Activated naive CD4-positive, alpha-beta T cell treated with anti-CD3 and anti-CD28 coated beads for 36 hours (primary cell): ENCODE data around the gene SLC22A17. TPM values are rescaled to one million over a fixed set of nuclear protein-coding genes. Genes with fewer than 3 reads are reported as not detected.

ENCODE experiments used
- CTCF ChIA-PET: fragments of 350-600 bp; sonication (Branson Sonifier 250); formaldehyde crosslinking; loops from one replicate; lab custom pipeline; 2021; ENCODE audit warnings: antibody characterized with exemption; lab: Charles Lee
- DNase-seq: peaks from one replicate; pipeline ENCODE4 v3.0.0-alpha.2; 2020
- H3K27ac Mint-ChIP-seq: one replicate; pipeline ENCODE4 v1.8.0; 2021; ENCODE audit warnings: mild to moderate bottlenecking, mixed read lengths
- H3K27me3 Mint-ChIP-seq: one replicate; pipeline ENCODE4 v1.8.0; 2021; ENCODE audit warnings: low read depth, mixed read lengths
- H3K36me3 Mint-ChIP-seq: one replicate; pipeline ENCODE4 v1.8.0; 2021; ENCODE audit warnings: low read depth, mixed read lengths
- H3K4me1 Mint-ChIP-seq: one replicate; pipeline ENCODE4 v1.8.0; 2021; ENCODE audit warnings: low read depth, mixed read lengths
- H3K4me3 Mint-ChIP-seq: one replicate; pipeline ENCODE4 v1.8.0; 2021; ENCODE audit warnings: mild to moderate bottlenecking, moderate library complexity, mixed read lengths
- H3K9me3 Mint-ChIP-seq: one replicate; pipeline ENCODE4 v1.8.0; 2021; ENCODE audit warnings: mixed read lengths
- intact Hi-C: fragments of 100-400 bp; cut with micrococcal nuclease; formaldehyde crosslinking; loops from one replicate; pipeline ENCODE4 v1.15.1; 2023
- total RNA-seq, 2 experiments: library from RNA; stranded (reverse); gene quantifications; one replicate each; pipeline ENCODE4 v1.2.3, GENCODE V29; 2021

SLC22A17 gene
- total RNA-seq, 2 experiments from 2014 or later: 3.5 to 4.8 TPM

DNA sequence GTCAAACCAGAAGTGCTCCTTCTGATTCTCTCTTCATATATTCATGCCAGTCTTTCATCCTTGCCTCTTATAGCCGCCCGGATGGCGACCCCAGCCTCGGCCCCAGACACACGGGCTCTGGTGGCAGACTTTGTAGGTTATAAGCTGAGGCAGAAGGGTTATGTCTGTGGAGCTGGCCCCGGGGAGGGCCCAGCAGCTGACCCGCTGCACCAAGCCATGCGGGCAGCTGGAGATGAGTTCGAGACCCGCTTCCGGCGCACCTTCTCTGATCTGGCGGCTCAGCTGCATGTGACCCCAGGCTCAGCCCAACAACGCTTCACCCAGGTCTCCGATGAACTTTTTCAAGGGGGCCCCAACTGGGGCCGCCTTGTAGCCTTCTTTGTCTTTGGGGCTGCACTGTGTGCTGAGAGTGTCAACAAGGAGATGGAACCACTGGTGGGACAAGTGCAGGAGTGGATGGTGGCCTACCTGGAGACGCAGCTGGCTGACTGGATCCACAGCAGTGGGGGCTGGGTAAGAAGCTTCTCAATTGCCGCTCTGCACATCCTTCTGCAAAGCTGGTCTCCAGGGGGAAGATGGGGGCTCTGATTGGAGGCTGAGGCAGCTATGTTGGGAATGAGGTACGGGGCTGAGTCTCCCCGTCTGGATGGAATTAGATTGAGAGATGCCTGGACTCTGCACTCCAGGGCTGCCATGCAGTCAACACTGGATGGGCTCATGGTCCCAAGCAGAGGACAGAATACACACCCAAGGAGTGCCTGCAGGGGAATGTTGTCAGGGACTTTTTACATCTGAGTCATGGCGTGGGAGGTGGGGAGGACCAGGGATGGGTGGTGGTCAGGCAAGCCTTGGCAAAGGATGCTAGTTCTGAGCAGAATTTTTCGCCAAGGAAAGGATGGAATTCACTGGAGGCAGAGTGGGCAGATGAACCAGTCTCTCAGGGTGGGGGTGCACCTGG lies 44.7 kb downstream of the SLC22A17 start:
- Mint-ChIP-seq H3K27ac (no peak overlapping the region), H3K4me3 (no peak overlapping the region), H3K9me3 (no peaks in the 10 kb centered on the region), H3K4me1 (peaks cover 3% of the 10 kb centered on the region), H3K36me3 (no peaks in the 10 kb centered on the region), H3K27me3 (peaks cover 26% of the 10 kb centered on the region)
- DNase-seq: no peak
- intact Hi-C loops: loop anchor here (10.0 kb wide), 1 partner anchor 807 kb away; the partner anchor contains the start of genes DCAF11 and NRL
- CTCF ChIA-PET: interaction anchor here (1.4 to 1.5 kb wide), 3 partner anchors 13 to 231 kb away, joined by 3 to 5 read pairs (median 4); no protein-coding TSS in a partner anchor

DNA sequence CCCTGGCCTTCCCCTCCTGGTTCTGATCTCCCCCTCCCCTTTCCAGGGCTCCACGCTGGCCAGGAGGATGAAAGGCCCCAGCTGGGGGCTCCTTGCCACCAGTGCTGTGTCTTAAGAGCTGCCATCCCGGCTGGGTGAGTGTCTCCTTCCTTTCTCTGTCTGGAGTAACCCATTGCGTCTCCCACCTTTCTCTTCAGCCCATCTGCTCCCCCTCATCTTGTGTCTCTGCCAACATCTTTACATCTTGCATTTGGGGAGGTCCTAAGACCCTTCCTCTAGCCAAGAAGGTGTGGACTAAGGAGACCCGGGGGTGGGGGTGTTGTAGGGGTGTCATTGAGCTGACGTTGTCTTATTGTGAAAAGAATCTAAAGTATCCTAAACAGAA lies 45.5 kb downstream of the SLC22A17 start:
- intact Hi-C loops: loop anchor here (10.0 kb wide), 1 partner anchor 808 kb away; the partner anchor contains the start of genes DCAF11 and NRL
- no peak overlapping the region for H3K27ac Mint-ChIP-seq

DNA sequence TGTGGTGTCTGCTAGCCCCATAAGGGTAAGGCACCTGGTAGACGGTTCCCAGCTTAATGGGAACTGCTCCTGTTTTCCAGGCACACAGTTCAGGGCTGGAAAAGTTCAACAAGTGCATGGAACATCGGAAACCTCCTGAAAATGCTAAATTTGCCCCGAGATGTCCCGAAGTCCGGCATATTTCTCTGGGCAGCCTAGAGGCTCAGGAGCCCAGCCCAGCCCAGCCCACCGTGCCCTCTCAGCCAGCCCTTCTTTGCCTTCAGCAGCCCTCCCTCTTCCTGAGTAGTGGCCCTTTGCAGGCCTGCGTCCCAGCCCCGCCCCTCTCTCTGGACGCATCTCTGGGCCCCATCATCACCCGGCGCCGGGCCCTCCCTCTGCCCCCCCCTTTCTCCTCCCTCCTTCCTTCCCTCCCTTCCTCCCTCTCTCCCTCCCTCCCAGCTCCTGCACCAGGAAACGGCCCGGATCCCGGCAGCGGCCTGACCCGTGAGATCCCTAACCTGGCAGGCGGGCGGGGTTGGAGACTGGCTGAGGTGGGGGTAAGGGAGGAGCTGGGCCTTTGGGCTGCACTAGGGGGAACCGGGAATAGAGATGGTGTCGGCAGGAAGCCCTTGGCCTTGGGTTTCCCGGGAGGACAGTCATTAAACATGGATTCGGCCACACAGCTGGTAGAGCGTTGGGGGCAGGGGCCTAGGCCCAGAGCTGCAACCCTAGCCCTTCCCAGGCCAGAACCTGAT lies 46.1 kb downstream of the SLC22A17 start, which contains the start of gene BCL2L2:
Gene BCL2L2 (plus strand): TSS at position 422 of the 734 bp plus-strand sequence. CDS start 935 bp downstream, outside the sequence.
- peaks cover 3% of the 10 kb centered on the region for H3K4me1 Mint-ChIP-seq
- H3K9me3 Mint-ChIP-seq: no peaks in the 10 kb centered on the region
- CTCF ChIA-PET: interaction anchor here (0.5 to 1.9 kb wide), 7 partner anchors 11 to 230 kb away, joined by 3 to 5 read pairs (median 4); partner anchors contain the start of genes ACIN1 and C14orf119
- peaks cover 26% of the 10 kb centered on the region for H3K27me3 Mint-ChIP-seq
- H3K4me3 Mint-ChIP-seq: peak within 1 kb of the TSS; percentile 10
- H3K27ac Mint-ChIP-seq: no peak within 1 kb of the TSS
- no peaks in the 10 kb centered on the region for H3K36me3 Mint-ChIP-seq
- peak; percentile 30 for DNase-seq
- intact Hi-C loops: loop anchor here (10.0 kb wide), 1 partner anchor 808 kb away; the partner anchor contains the start of genes DCAF11 and NRL

More for the DNA sequence above, 45.5 kb downstream of the SLC22A17 start:
- CTCF ChIA-PET: interaction anchor here (1.4 to 1.9 kb wide), 4 partner anchors 12 to 230 kb away, joined by 3 to 5 read pairs (median 4); no protein-coding TSS in a partner anchor
- H3K27me3 Mint-ChIP-seq: peaks cover 26% of the 10 kb centered on the region
- peaks cover 3% of the 10 kb centered on the region for H3K4me1 Mint-ChIP-seq
- DNase-seq: no peak
- H3K36me3 Mint-ChIP-seq: no peaks in the 10 kb centered on the region
- H3K4me3 Mint-ChIP-seq: peak overlapping the region; percentile 10
- no peaks in the 10 kb centered on the region for H3K9me3 Mint-ChIP-seq

DNA sequence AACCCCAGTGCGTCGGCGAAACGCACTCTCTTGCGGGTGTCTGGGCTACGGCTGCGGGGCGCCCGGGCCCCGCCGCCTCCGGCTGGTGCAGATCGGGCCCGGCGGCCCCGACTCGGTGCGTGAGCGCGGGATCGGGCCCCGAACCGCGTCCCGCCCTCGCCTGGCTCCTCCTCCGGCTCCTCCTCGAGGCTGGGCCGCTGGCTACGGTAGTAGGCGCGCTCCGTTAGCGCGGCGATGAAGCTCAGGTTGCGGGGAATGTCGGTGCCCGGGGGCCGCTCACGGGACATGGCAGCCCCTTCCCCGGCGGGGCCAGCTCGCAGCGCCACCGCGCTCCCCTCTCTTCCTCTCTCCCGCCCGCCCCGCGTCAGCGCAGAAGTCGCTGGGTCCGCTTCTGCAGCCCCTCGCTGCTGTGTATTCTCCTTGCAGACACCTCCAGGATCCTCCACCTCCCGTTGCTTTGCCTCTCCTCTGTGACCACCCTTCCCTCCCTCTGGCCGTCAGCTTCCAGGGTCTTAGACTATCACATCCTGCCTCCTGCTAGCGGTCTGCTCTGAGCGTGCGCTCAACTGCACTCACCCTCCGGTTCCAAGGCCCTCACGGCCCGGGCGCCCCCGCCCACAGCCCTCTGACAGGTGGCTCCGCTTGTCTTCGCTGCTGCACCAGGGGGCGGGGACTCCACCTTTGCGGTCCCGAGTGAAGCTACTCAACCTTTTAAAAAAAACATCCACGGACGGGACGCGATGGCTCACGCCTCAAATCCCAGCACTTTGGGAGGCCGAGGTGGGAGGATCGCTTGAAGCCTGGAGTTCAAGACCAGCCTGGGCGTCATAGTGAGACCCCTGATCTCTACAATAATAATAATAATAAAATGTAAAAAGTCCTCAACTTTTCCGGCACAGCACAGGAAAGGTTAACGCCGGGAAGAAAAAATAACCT lies 50.1 kb downstream of the SLC22A17 start, which contains the start of gene PPP1R3E:
Gene PPP1R3E (minus strand): TSS at position 570 of the 936 bp plus-strand sequence. CDS start 283 bp downstream, at position 287.
- Mint-ChIP-seq H3K27me3 (peaks cover 18% of the 10 kb centered on the region), H3K9me3 (no peaks in the 10 kb centered on the region), H3K36me3 (peaks cover 5% of the 10 kb centered on the region), H3K27ac (peak within 1 kb of the TSS; percentile 92), H3K4me1 (peaks cover 12% of the 10 kb centered on the region), H3K4me3 (peak within 1 kb of the TSS; percentile 90)
- peak; percentile 93 for DNase-seq
- CTCF ChIA-PET: interaction anchor here (0.5 to 5.1 kb wide), 7 partner anchors 10 to 78 kb away, joined by 3 to 66 read pairs (median 5); partner anchors contain the start of genes HOMEZ and PABPN1
- intact Hi-C loops: loop anchor here (1.0 to 10.0 kb wide), 3 partner anchors 320 to 812 kb away; partner anchors contain the start of genes AJUBA, DCAF11, LRP10 and NRL

DNA sequence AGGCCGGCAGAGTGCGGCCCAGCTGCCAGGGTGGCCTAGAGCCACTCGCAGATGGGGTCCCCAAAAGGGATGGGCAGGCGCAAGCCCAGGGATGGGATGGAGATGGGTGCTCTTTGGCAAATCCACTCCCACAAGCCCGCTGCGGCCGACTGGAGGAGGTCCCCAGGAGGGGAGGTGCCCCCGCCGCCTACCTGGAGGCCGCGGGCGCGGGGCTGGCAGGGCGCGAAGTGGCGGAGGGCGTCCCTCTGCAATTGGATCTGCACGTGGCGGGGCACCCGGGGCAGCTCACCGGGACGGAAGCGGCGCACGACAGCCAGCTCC lies 50.8 kb downstream of the SLC22A17 start:
- H3K9me3 Mint-ChIP-seq: no peaks in the 10 kb centered on the region
- peak overlapping the region; percentile 92 for H3K27ac Mint-ChIP-seq
- H3K4me3 Mint-ChIP-seq: peak overlapping the region; percentile 90
- peaks cover 12% of the 10 kb centered on the region for H3K4me1 Mint-ChIP-seq
- intact Hi-C loops: loop anchor here (1.0 to 10.0 kb wide), 15 partner anchors 16 to 813 kb away; partner anchors contain the start of genes ACIN1, AJUBA, C14orf119 and DAD1
- CTCF ChIA-PET: interaction anchor here (1.6 to 5.1 kb wide), 4 partner anchors 14 to 78 kb away, joined by 5 to 66 read pairs (median 20); partner anchors contain the start of genes HOMEZ and PABPN1
- DNase-seq: no peak
- H3K36me3 Mint-ChIP-seq: peaks cover 5% of the 10 kb centered on the region
- peaks cover 13% of the 10 kb centered on the region for H3K27me3 Mint-ChIP-seq

DNA sequence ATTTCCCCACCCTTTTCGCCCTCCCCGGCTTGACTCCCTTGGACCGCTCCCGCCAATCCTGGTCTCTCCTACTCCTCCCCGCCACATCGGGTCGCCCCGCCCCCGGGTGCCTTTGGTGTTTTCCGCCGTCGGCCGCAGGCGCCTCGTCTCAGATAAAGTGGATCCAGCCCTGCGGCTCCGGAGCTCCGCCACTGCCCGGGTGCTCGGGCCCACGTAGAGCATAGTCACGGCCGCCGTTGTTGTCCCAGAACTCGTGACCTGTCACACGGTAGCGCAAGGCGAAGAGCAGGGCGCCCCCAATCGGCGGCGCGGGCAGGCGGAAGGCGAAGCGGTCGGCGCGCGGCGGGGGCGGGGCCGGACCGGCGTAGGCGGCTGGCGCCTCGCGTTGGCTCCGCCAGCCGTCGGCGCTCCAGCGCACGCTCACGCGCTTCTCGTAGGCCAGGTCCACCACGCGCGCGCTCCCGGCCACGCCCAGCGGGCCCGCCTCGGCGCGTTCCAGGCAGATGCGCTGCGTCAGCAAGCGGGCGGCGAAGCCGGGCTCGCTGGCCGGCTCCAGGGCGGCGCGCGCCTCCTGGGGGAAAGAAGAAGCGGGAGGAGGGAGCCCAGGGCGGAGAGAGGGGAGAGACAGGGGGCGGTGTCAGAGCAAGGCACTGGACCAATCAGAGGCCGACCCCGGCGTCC lies 51.3 kb downstream of the SLC22A17 start:
- peak; percentile 96 for DNase-seq
- Mint-ChIP-seq H3K36me3 (peaks cover 5% of the 10 kb centered on the region), H3K9me3 (no peaks in the 10 kb centered on the region), H3K27me3 (peaks cover 13% of the 10 kb centered on the region), H3K4me1 (peaks cover 12% of the 10 kb centered on the region), H3K27ac (peak overlapping the region; percentile 92), H3K4me3 (peak overlapping the region; percentile 90)
- intact Hi-C loops: loop anchor here (1.0 to 10.0 kb wide), 14 partner anchors 15 to 813 kb away; partner anchors contain the start of genes ACIN1, C14orf119, DAD1 and DCAF11
- CTCF ChIA-PET: interaction anchor here (0.9 to 5.1 kb wide), 10 partner anchors 9 to 180 kb away, joined by 3 to 66 read pairs (median 5); partner anchors contain the start of genes HOMEZ and PABPN1

DNA sequence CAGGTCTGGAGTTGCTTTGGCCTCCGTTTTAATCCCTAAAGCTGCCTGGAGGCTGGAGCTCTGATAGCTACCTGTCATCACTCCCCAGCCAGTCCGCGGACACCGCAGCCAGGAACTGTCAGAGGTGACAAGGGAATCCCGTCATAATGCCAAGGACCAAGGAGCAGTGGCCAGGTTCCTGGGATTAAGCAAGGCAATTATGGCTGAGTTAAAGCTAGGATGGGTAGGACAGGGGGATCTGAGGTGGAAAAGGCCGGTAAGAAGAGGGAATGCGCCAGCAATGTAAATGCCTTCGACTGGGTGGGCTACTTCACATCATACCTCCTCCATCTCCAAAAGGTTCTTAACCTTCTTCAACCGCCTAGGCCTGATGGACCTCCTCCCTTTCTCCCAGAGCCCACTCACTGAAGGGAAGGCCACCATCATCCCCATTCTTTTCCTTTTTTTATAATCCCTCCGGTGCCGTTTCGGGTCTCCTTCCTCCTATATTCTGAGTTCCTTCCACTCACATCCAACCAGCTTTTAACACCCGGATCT lies 51.9 kb downstream of the SLC22A17 start:
- intact Hi-C loops: loop anchor here (1.0 to 10.0 kb wide), 14 partner anchors 14 to 814 kb away; partner anchors contain the start of genes ACIN1, C14orf119, DAD1 and DCAF11
- CTCF ChIA-PET: interaction anchor here (0.6 to 5.1 kb wide), 11 partner anchors 9 to 228 kb away, joined by 3 to 66 read pairs (median 4); partner anchors contain the start of genes HOMEZ and PABPN1
- peak overlapping the region; percentile 83 for H3K27ac Mint-ChIP-seq
- peak overlapping the region; percentile 86 for H3K4me3 Mint-ChIP-seq
- peaks cover 6% of the 10 kb centered on the region for H3K27me3 Mint-ChIP-seq
- peaks cover 12% of the 10 kb centered on the region for H3K4me1 Mint-ChIP-seq
- peaks cover 5% of the 10 kb centered on the region for H3K36me3 Mint-ChIP-seq
- DNase-seq: peak; percentile 33
- H3K9me3 Mint-ChIP-seq: no peaks in the 10 kb centered on the region

DNA sequence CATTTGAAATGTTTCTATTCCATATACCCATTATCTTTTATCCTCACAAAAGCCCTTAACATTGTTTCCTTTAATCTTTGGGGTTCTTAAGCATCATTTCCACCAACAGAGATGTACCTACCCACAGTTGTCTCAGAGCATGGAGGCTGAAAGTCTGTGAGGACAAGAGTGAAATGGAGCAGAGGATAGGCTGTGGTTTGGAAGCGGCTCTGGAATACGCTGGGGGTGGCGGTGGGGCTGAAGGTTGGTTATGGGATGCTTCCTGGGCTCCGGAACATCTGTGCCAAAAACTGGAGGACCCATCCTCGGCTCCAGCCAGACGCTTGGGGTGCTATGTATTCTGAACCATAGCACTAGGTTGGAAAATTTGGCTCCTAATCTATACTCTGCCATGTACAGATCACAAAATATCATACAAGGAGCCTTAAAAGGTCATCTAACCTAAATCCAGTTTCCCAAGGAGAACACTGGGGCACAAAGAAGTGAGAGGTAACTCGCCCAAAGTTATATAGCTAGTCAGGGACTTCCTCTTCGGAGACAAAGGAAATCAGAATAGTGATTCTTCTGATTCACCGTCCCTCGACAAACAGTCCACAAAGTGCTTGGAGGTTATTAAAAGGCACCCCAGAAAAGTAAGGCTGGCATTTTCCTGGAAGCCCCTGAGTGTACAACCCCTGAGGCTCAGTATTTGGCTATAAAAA lies 52.6 kb downstream of the SLC22A17 start:
- Mint-ChIP-seq H3K4me3 (peak overlapping the region; percentile 86), H3K9me3 (no peaks in the 10 kb centered on the region), H3K27me3 (peaks cover 3% of the 10 kb centered on the region), H3K36me3 (peaks cover 5% of the 10 kb centered on the region), H3K4me1 (peaks cover 16% of the 10 kb centered on the region), H3K27ac (peak overlapping the region; percentile 83)
- CTCF ChIA-PET: interaction anchor here (0.6 to 5.1 kb wide), 11 partner anchors 9 to 228 kb away, joined by 3 to 66 read pairs (median 4); partner anchors contain the start of genes HOMEZ and PABPN1
- intact Hi-C loops: loop anchor here (1.0 to 10.0 kb wide), 5 partner anchors 35 to 815 kb away; partner anchors contain the start of genes DCAF11, LRP10, NRL and RNF212B
- DNase-seq: no peak

DNA sequence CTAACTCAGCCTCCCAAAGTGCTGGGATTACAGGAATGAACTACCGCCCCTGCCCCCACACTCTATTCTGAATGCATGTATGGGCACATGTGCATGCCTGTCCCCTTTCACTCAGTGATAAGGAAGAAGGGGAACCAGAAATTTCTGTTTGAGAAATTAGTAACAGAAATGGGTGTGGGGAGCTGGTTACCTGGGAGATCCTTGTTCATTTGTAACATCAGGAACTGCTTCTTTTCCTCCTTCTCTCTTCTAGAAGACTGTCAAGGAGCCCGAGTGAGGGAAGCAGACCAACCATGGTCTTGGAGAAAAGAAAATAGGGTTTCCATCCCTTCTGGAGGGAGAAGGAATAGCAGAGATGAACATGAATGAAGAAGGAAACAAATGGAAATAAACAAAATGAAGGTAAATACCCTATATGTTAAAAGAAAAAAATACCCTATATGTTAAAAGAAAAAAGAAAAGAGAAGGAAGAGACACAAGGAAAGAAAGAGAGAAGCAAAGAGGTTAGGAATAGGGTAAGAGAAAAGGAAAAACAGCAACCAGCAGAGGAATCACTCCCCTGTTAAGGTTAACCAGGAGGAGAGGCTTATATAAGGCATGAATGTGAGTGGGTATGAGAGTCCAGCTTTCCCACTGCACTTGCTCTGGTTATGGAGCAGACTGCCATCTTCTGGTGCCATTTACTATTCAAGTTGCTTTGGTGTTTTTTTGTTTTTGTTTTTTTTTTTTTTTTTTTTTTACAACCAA lies 53.3 kb downstream of the SLC22A17 start:
- H3K4me3 Mint-ChIP-seq: no peak overlapping the region
- H3K4me1 Mint-ChIP-seq: peaks cover 22% of the 10 kb centered on the region
- H3K27me3 Mint-ChIP-seq: no peaks in the 10 kb centered on the region
- intact Hi-C loops: loop anchor here (1.0 kb wide), 1 partner anchor 34 kb away; no protein-coding TSS in a partner anchor
- H3K9me3 Mint-ChIP-seq: no peaks in the 10 kb centered on the region
- DNase-seq: peak; percentile 31
- H3K36me3 Mint-ChIP-seq: peaks cover 5% of the 10 kb centered on the region
- CTCF ChIA-PET: interaction anchor here (1.0 to 3.8 kb wide), 5 partner anchors 12 to 178 kb away, joined by 3 to 33 read pairs (median 6); partner anchors contain the start of gene HOMEZ
- H3K27ac Mint-ChIP-seq: no peak overlapping the region
